ENCODE results near the gene STK24.

The STK24 gene

DNA sequence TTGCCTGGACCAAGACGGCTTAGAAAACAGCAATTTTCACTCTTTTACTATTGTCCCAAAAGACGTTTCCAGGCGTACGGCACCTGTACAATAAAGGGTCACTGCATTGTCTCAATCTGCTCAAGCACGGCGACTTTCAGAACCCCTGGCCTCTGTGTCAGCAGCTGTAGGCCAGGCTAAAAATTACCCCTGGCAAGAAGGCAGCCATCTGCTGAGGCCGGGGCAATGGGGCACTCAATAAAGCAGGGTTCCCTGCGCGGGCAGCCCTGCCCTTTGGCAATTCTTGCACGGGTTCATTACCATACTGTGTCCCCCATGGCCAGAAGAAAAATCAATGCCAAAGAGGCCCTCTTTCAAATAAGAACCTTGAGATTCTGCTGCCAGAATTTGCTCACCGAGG lies 52.1 kb downstream of the STK24 start:
- ATAC-seq (ENCODE audit: low read depth), result peak; percentile 15
- Mint-ChIP-seq H3K9me3 (no peaks in the 10 kb centered on the region), H3K4me1 (peaks cover 77% of the 10 kb centered on the region), H3K4me3 (no peak overlapping the region), H3K36me3 (peaks cover 2% of the 10 kb centered on the region), H3K27ac (peak overlapping the region; percentile 48), H3K27me3 (no peaks in the 10 kb centered on the region)
- no peak for DNase-seq (ENCODE audit: low spot score in 2 of 2)

DNA sequence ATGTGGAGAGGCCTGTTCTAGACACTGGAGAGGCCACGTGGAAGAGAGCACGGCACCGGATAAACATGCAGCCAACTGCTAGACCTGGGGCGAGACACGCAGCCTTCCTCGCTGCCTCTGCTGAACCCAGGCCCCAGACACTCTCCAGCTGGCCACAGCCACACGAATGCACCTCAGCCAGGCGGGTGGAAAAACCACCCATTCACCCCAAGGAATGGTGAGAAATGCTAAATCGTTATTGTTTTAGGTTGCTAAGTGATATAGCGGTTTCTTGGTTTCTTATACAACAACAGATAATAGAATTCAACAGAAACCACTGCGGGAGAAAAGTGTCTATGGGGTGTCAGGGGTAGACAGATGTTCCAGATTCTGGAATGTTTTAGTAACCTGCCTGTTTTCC lies 52.5 kb downstream of the STK24 start:
- H3K9me3 Mint-ChIP-seq, result no peaks in the 10 kb centered on the region
- no peak for DNase-seq (ENCODE audit: low spot score in 2 of 2)
- H3K27ac Mint-ChIP-seq, result peak overlapping the region; percentile 48
- H3K36me3 Mint-ChIP-seq, result peaks cover 2% of the 10 kb centered on the region
- no peaks in the 10 kb centered on the region for H3K27me3 Mint-ChIP-seq
- peaks cover 79% of the 10 kb centered on the region for H3K4me1 Mint-ChIP-seq
- peak overlapping the region; percentile 14 for H3K4me3 Mint-ChIP-seq
- ATAC-seq (ENCODE audit: low read depth), result peak; percentile 42

DNA sequence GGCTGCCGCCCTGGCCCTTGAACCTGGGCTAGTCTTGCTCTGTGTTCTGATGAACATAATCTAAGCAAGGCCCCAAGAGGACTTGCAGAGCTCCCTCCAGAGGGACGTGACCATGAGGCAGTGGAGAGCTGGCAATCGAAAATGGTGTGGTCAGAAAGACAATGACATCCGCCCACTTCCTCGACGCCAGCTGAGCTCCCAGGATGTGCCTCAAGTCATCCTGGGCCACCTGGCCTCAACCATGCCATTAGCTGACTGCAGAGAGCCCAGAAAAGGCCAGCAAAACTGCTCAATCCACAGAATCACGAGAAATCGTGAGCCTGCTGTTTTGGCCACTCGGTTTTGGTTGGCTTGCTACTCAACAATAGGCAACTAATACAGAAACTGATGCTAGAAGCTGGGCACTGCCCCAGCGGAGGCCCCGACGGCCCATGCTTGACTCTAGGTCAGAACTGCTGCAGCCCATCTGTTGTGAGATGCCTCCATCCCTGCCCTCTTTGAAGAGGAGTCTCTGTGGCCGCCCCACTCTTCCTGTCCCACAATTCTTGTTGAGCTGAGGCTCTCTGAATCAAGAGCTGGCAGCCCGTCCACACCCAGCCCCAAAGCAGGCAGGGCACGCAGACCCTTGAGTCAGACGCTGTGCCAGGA lies 53.3 kb downstream of the STK24 start:
- Mint-ChIP-seq H3K36me3 (peaks cover 4% of the 10 kb centered on the region), H3K27me3 (no peaks in the 10 kb centered on the region), H3K9me3 (no peaks in the 10 kb centered on the region), H3K4me3 (peak overlapping the region; percentile 43), H3K27ac (peak overlapping the region; percentile 48), H3K4me1 (peaks cover 75% of the 10 kb centered on the region)
- ATAC-seq (ENCODE audit: low read depth) (no peak), DNase-seq (ENCODE audit: low spot score in 2 of 2) (no peak)

DNA sequence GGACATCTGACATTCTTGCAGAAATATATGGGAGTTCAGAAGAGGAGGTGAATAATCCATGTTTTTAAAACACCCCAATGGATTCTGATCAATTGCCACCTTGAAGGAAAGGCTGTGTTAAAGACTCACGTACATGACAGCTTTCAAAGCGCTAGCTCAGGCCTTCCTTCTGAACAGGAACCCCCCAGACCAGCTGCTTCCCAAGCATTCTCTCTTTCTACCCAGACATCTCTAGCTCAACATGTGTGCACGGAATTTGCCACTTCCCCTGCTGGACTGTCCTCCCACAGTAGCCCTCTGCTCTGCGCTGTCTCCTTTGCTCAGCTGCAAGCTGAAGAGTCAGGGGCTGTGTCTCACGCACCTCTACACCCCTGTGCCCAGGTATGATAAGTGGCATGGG lies 54.5 kb downstream of the STK24 start:
- H3K4me1 Mint-ChIP-seq, result peaks cover 75% of the 10 kb centered on the region
- ATAC-seq (ENCODE audit: low read depth) (no peak), DNase-seq (ENCODE audit: low spot score in 2 of 2) (no peak)
- H3K27me3 Mint-ChIP-seq, result no peaks in the 10 kb centered on the region
- H3K4me3 Mint-ChIP-seq, result no peak overlapping the region
- no peaks in the 10 kb centered on the region for H3K9me3 Mint-ChIP-seq
- peak overlapping the region; percentile 48 for H3K27ac Mint-ChIP-seq
- H3K36me3 Mint-ChIP-seq, result peaks cover 6% of the 10 kb centered on the region

DNA sequence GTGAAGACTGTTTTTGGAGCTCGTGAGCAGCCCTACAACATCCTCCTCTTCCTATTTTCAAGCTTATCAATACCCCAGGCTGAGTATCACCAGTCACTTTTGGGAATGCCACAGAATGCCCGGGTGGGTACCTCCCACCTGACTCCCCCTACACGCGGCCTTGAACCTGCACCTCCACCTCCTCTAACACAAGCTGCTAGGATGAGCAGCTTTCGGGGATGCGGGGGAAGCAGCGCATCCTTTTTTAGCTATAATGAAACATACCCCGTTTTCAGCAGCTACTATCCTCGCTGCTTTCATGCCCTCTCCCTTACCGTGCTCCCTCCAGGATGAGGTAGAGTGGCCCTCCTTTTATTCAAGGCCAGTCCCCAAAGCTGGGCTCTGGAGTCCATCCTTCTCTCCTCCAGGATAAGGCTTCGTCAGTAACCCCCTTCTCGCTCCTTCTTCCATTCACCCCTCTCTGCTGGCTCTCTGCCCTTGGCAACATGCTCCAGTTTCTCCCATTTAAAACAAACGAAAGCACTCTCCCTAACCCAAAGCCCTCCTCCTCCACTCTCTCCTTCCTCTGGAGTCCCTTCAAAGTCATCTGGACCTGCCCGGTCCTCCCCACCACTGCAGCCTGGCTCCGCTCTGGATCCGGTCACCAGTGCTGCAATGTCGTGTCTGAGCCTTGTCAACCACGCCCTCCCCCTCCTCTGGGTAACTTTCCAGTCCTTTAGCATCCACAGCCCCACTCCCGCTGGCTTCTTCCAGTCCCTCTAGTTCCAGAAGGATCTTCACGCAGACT lies 55.3 kb downstream of the STK24 start:
- no peak overlapping the region for H3K4me3 Mint-ChIP-seq
- H3K36me3 Mint-ChIP-seq, result peaks cover 6% of the 10 kb centered on the region
- H3K27ac Mint-ChIP-seq, result peak overlapping the region; percentile 62
- no peak for DNase-seq (ENCODE audit: low spot score in 2 of 2)
- H3K27me3 Mint-ChIP-seq, result no peaks in the 10 kb centered on the region
- no peak for ATAC-seq (ENCODE audit: low read depth)
- H3K4me1 Mint-ChIP-seq, result peaks cover 69% of the 10 kb centered on the region
- H3K9me3 Mint-ChIP-seq, result no peaks in the 10 kb centered on the region

DNA sequence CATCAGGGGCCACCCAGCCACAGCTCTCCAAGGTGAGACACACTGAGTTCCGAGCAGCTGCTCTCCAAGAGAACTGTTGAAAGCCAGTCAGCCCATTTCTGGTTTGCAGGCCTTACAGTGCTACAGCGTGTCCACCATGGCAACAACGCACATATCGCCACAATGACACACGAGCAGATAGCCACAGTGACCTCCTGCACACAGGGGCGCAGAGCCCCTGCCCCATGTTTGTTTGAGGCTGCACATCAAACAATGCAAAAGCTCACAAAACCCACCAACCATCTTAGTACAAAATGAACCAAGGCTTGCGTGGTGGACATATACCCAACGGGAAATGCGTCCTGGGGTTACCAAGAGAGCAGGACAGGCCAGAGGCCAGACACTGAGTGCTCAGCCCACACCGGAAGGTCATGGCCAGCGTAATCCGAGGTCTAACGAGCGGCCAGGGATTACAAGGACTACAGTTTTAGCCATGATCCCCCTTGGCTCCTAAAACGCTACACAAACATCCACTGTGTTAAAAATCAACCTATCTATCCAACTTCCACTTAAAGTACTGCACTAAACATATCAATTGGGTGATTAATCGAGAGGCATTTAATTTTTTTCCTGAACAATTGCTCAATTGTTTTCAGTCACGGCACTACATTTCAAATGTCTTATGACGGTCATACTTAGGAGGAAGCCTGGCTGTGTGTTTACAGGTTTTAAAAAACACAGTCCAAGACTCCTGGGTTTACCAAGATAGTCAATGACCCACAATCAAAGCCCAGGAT lies 56.0 kb downstream of the STK24 start:
- Mint-ChIP-seq H3K27ac (peak overlapping the region; percentile 62), H3K4me1 (peaks cover 71% of the 10 kb centered on the region), H3K27me3 (no peaks in the 10 kb centered on the region), H3K9me3 (no peaks in the 10 kb centered on the region), H3K4me3 (no peak overlapping the region), H3K36me3 (peaks cover 10% of the 10 kb centered on the region)
- DNase-seq (ENCODE audit: low spot score in 2 of 2), result no peak
- ATAC-seq (ENCODE audit: low read depth), result no peak

DNA sequence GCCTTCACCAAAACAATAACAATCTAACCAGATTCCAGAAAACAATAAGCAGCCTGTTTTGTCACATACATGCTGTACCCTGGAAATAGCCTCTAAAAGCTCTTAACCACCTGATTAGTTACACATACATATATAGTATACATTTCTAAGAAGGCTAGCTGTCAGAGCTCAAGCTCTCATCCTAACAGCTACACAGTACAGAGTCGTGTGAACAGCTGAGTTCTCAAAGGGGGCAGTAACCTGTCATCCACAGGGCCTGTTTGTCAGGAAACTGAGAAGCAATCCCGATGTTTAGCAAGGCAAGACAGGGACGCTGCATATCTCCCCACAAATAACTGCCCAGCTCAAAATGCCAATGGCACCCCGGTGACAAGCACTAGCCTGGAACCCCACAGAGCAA lies 56.9 kb downstream of the STK24 start:
- no peaks in the 10 kb centered on the region for H3K9me3 Mint-ChIP-seq
- ATAC-seq (ENCODE audit: low read depth), result no peak
- H3K4me3 Mint-ChIP-seq, result no peak overlapping the region
- peak overlapping the region; percentile 89 for H3K27ac Mint-ChIP-seq
- no peak for DNase-seq (ENCODE audit: low spot score in 2 of 2)
- no peaks in the 10 kb centered on the region for H3K27me3 Mint-ChIP-seq
- peaks cover 10% of the 10 kb centered on the region for H3K36me3 Mint-ChIP-seq
- peaks cover 74% of the 10 kb centered on the region for H3K4me1 Mint-ChIP-seq

DNA sequence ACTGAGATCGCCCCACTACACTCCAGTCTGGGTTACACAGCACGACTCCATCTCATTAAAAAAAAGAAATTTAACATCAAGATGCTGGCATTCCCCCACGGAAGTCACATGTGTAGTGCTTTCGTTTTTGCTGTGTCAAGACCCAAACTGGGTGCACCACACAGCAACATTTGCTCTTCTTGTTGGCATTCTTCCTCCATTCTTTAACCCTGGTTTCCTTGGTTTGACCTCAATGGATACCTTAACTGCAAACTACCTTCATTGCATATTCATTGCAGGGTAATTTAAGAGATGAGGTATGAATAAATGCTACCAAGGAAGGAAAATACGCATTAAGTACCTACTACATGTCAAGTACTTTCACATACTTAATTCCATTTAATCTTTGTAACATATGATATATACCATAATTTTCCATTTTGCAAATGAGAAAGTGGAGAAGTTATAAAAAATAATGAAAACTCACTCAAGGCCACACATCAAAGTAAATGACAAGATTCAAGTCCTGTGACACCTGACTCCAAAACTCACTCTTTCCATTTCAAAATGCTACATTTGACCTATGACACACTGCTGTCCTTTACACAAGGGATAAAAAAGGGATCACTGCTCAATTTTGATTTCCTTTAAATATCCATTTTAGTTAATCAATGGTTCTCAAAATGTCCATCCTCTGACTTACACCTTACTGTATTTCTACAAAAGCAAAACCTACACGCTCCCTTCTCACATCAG lies 59.2 kb downstream of the STK24 start:
- H3K4me3 Mint-ChIP-seq, result peak overlapping the region; percentile 25
- peaks cover 73% of the 10 kb centered on the region for H3K4me1 Mint-ChIP-seq
- H3K27ac Mint-ChIP-seq, result peak overlapping the region; percentile 89
- DNase-seq (ENCODE audit: low spot score in 2 of 2), result peak in 1 of 2 donors; percentile 42
- ATAC-seq (ENCODE audit: low read depth), result peak; percentile 92
- H3K9me3 Mint-ChIP-seq, result no peaks in the 10 kb centered on the region
- H3K27me3 Mint-ChIP-seq, result no peaks in the 10 kb centered on the region
- peaks cover 12% of the 10 kb centered on the region for H3K36me3 Mint-ChIP-seq

DNA sequence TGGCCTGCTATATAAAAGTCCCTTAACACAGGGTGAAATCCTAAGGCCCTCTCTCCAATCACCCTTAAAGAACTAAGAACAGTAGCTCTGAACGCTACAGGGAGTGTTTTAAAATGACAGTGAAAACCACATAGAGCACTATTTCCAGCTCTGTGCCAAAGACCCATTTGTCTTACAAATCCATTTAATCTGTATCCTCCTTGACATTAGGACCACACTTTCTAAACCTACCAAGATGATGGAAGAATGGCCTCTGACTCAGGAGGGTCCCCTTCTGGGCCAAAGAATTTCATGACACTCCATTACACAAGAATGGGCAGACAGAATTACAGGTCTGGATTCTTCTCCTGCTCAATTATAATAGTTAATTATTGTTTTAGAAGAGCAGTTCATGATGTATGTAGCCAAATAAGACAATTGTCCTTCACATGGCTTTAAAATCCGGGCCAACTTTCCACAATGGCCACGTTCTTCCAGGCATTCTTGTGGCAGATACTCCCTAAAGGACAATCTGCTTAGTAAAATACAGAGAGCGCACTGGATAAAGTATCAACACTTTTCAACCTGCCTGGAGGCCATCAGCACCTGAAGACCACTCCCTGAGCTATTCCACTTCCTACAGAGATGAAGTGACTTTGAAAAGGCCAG lies 61.0 kb downstream of the STK24 start:
- Mint-ChIP-seq H3K4me3 (peak overlapping the region; percentile 21), H3K9me3 (no peaks in the 10 kb centered on the region), H3K4me1 (peaks cover 70% of the 10 kb centered on the region), H3K27ac (peak overlapping the region; percentile 95), H3K27me3 (no peaks in the 10 kb centered on the region), H3K36me3 (peaks cover 14% of the 10 kb centered on the region)
- no peak for DNase-seq (ENCODE audit: low spot score in 2 of 2)
- no peak for ATAC-seq (ENCODE audit: low read depth)

DNA sequence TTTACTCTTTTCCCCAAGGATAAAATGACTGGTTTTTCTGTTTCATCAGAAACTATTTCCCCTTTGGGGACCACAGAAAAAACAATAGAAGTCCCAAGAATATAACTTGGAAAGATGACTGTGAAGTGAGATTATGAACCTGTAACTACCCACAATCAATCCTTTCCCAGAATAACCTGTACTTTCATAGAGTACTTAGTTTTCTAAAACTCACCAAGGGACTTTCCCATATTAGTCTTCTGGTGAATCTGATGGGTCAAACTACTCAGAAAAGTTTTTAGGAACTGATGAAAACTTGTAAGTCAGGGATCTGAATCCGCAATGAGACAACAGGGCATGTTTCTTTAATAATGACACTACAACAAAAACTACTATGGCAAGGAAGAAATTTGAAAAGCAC lies 62.6 kb downstream of the STK24 start:
- H3K9me3 Mint-ChIP-seq, result peaks cover 1% of the 10 kb centered on the region
- DNase-seq (ENCODE audit: low spot score in 2 of 2) (no peak), ATAC-seq (ENCODE audit: low read depth) (no peak)
- peak overlapping the region; percentile 95 for H3K27ac Mint-ChIP-seq
- no peaks in the 10 kb centered on the region for H3K27me3 Mint-ChIP-seq
- H3K36me3 Mint-ChIP-seq, result peaks cover 14% of the 10 kb centered on the region
- H3K4me3 Mint-ChIP-seq, result peak overlapping the region; percentile 39
- peaks cover 70% of the 10 kb centered on the region for H3K4me1 Mint-ChIP-seq

DNA sequence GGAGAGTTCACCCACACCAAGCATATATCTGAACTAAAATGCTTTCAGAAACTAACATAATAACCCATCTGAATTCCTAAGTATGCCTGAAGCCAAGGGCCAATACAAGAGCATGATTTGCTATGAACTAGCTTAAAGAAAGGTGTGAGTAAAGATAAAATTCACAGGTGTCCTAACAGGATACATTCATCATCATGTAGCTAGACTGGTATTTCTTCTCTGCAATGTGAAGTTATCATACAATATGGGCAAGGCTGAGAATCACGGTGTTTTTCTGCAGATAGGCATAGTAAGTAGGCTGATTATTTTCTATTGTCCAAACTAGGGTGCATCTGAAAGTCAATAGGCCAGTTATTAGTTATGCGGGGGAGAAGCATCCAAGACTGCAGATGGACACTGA lies 63.1 kb downstream of the STK24 start:
- Mint-ChIP-seq H3K4me3 (no peak overlapping the region), H3K9me3 (peaks cover 1% of the 10 kb centered on the region), H3K27ac (peak overlapping the region; percentile 95), H3K27me3 (no peaks in the 10 kb centered on the region), H3K36me3 (peaks cover 12% of the 10 kb centered on the region), H3K4me1 (peaks cover 66% of the 10 kb centered on the region)
- ATAC-seq (ENCODE audit: low read depth) (no peak), DNase-seq (ENCODE audit: low spot score in 2 of 2) (no peak)

DNA sequence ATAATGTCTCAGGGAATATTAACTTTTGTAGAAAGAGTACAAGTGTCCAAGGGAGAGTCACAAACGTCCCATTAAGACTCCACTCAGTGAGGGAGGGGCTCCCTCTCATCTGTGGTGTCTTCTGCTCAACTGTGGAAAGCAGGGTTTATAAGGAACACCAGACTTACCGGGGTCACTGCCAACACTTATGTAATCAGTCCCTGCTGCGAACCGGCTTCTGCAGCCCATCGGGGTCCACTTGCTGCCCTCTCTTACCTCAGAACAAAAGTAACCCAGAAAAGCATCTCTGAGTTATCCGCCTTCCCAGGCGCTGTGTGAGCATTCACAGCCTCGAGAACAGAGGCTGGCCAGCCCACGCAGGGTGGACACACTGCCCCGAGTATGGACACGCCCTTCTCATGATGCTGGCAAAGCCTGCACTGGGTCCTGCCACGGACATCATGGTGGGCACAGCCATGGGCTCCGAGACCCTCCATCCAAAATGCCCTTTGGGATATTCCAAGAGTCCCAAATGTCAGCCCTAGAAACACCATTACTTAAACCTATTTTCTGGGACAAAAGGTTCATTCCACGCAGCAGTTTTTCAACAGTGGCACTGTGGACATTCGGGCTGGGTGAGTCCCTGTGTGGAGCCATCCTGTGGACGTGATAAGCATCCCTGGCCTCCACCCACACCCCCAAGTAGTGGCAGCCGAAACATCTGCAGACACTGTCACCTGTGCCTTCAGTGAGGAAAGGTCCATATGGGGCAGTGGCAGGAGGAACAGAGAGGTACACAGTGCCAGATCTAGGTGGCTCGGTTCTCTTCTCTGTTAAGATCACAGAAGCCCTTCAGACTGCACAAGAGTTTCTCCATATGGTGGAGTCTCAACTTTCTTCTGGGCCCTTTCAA lies 63.9 kb downstream of the STK24 start:
- Mint-ChIP-seq H3K36me3 (peaks cover 11% of the 10 kb centered on the region), H3K27ac (peak overlapping the region; percentile 95), H3K27me3 (no peaks in the 10 kb centered on the region), H3K4me3 (no peak overlapping the region), H3K4me1 (peaks cover 67% of the 10 kb centered on the region), H3K9me3 (peaks cover 1% of the 10 kb centered on the region)
- DNase-seq (ENCODE audit: low spot score in 2 of 2) (no peak), ATAC-seq (ENCODE audit: low read depth) (no peak)
